Measurements from ENCODE around the gene PANK1. TPM values are rescaled to one million over a fixed set of nuclear protein-coding genes. Genes with fewer than 3 reads are reported as not detected.
A peak's percentile ranks its signal among the peaks of the same experiment; 100 is the strongest.

PANK1 gene
- total and polyA plus RNA-seq, 3 experiments from 2014 or later: 0.16 to 4.9 (median 3.7) TPM

DNA sequence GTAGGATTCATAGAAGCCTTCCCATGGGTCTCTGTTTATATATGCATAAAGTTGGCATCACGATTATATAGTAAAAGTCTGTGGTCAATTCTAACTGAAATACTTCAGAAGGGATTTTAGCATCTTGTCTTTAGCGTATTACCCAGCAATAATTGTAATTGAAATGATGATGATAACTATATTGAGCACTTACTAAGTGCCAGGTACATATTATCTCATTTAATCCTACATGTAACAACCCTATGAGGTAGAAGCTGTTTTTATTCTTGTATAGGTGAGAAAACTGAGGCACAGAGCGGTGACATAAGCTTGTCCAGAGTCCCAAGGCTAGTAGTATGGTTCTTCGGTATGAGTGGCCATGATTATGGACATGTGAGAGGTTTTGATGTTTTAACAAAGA lies 33.8 kb downstream of the PANK1 start:
- POLR2A ChIA-PET: no interaction called here
- no peak for DNase-seq
- CTCF ChIA-PET: no interaction called here
- no peak overlapping the region for H3K4me3 Mint-ChIP-seq
- H3K9me3 ChIP-seq (ENCODE audit: low read length): no peaks in the 10 kb centered on the region
- peaks cover 16% of the 10 kb centered on the region for H3K4me1 ChIP-seq (ENCODE audit: insufficient read depth, low read length)
- no peaks in the 10 kb centered on the region for H3K36me3 Mint-ChIP-seq
- no peaks in the 10 kb centered on the region for H3K9me3 Mint-ChIP-seq
- no peaks in the 10 kb centered on the region for H3K36me3 ChIP-seq (ENCODE audit: insufficient read depth, low read length)
- H3K4me3 ChIP-seq (ENCODE audit: low read length): no peak overlapping the region
- H3K27ac ChIP-seq (ENCODE audit: low read depth, low read length): no peak overlapping the region
- H3K27me3 ChIP-seq (ENCODE audit: insufficient read depth, low read length, poor library complexity, severe bottlenecking): no peaks in the 10 kb centered on the region
- no peak overlapping the region for H3K27ac Mint-ChIP-seq
- peaks cover 0 to 1% of the 10 kb centered on the region in 2 donors for H3K27me3 Mint-ChIP-seq
- peaks cover 16 to 35% (median 22%) of the 10 kb centered on the region in 3 donors for H3K4me1 Mint-ChIP-seq

DNA sequence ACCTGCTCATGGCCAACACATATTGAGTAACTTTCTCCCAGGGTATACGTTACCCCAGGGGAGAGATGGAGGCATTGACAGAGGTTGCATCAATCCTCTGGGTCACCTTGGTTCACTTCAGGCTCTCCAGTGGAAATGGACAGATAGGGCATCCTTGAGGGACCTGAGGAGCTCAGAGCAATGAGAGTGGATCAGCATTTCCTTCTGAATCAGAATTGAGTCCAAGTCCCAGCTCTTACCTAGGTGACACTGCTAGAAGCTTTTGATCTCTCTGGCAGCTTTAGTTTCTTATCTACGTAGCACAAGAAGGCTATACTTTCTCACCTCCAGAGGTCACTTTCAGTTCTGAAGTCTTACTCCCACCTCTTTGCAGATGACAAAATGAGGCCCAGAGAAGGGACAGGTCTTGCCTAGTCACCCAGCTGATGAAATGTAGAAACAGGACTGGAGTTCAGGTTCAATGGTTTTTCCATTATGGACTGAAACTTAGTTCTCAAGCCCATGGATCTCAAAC lies 35.2 kb downstream of the PANK1 start:
- no peak for DNase-seq
- H3K27me3 Mint-ChIP-seq: no peaks in the 10 kb centered on the region
- CTCF ChIA-PET: no interaction called here
- H3K36me3 Mint-ChIP-seq: peaks cover 0 to 2% (median 0%) of the 10 kb centered on the region in 3 donors
- no peak overlapping the region for H3K27ac Mint-ChIP-seq
- H3K27me3 ChIP-seq (ENCODE audit: insufficient read depth, low read length, poor library complexity, severe bottlenecking): no peaks in the 10 kb centered on the region
- peaks cover 4 to 21% (median 9%) of the 10 kb centered on the region in 3 donors for H3K4me1 Mint-ChIP-seq
- no peaks in the 10 kb centered on the region for H3K9me3 Mint-ChIP-seq
- no peaks in the 10 kb centered on the region for H3K9me3 ChIP-seq (ENCODE audit: low read length)
- no peaks in the 10 kb centered on the region for H3K36me3 ChIP-seq (ENCODE audit: insufficient read depth, low read length)
- no peak overlapping the region for H3K27ac ChIP-seq (ENCODE audit: low read depth, low read length)
- H3K4me1 ChIP-seq (ENCODE audit: insufficient read depth, low read length): peaks cover 4% of the 10 kb centered on the region
- POLR2A ChIA-PET: no interaction called here
- H3K4me3 ChIP-seq (ENCODE audit: low read length): no peak overlapping the region
- H3K4me3 Mint-ChIP-seq: no peak overlapping the region

DNA sequence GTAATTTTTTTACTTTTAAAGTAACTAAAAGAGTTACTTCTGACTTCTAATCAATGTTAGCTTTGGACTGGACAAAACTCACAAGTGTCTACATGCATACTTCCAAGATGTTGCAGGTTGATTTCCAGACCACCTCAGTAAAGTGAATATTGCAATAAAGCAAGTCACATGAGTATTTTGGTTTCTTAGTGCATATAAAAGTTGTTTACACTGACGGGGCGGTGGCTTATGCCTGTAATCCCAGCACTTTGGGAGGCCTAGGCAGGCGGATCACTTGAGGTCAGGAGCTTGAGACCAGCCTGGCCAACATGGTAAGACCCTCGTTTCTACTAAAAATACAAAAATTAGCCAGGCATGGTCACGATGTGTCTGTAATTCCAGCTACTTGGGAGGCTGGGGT lies 40.8 kb downstream of the PANK1 start:
- Histone ChIP-seq H3K27me3 (ENCODE audit: insufficient read depth, low read length, poor library complexity, severe bottlenecking) (no peaks in the 10 kb centered on the region), H3K9me3 (ENCODE audit: low read length) (no peaks in the 10 kb centered on the region), H3K36me3 (ENCODE audit: insufficient read depth, low read length) (no peaks in the 10 kb centered on the region), H3K4me1 (ENCODE audit: insufficient read depth, low read length) (no peaks in the 10 kb centered on the region), H3K4me3 (ENCODE audit: low read length) (no peak overlapping the region), H3K27ac (ENCODE audit: low read depth, low read length) (no peak overlapping the region)
- Mint-ChIP-seq H3K9me3 (no peaks in the 10 kb centered on the region), H3K27ac (no peak overlapping the region), H3K4me1 (no peaks in the 10 kb centered on the region), H3K36me3 (peaks cover 0 to 3% (median 2%) of the 10 kb centered on the region in 3 donors), H3K27me3 (no peaks in the 10 kb centered on the region), H3K4me3 (no peak overlapping the region)
- no peak for DNase-seq
- ChIA-PET POLR2A (no interaction called here), CTCF (no interaction called here)

DNA sequence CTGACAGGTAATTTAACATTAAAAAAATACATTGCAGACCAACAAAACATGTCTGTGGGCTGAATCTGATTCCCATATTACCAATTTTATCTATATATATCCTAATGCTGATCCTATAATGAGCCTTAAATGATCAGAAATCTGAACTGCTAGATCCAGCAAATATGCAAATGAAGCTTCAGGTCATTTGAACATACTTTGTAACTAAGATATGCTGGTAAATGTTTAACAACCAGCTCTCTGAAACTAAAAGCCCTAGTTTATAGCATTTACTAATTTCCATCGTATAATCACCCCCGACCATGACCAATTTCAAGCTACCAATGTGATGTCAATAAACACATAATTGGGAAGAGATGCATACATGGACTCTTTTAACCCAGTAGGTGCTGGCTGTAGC lies 42.1 kb downstream of the PANK1 start:
- H3K27me3 Mint-ChIP-seq: no peaks in the 10 kb centered on the region
- H3K27ac ChIP-seq (ENCODE audit: low read depth, low read length): no peak overlapping the region
- POLR2A ChIA-PET: no interaction called here
- no peaks in the 10 kb centered on the region for H3K4me1 ChIP-seq (ENCODE audit: insufficient read depth, low read length)
- no peaks in the 10 kb centered on the region for H3K36me3 ChIP-seq (ENCODE audit: insufficient read depth, low read length)
- no peak for DNase-seq
- H3K27me3 ChIP-seq (ENCODE audit: insufficient read depth, low read length, poor library complexity, severe bottlenecking): no peaks in the 10 kb centered on the region
- CTCF ChIA-PET: interaction anchor here (1.0 kb wide), 1 partner anchor 24 kb away, joined by 3 read pairs; no protein-coding TSS in a partner anchor
- H3K36me3 Mint-ChIP-seq: peaks cover 0 to 3% (median 2%) of the 10 kb centered on the region in 3 donors
- H3K4me1 Mint-ChIP-seq: no peaks in the 10 kb centered on the region
- H3K4me3 ChIP-seq (ENCODE audit: low read length): no peak overlapping the region
- H3K4me3 Mint-ChIP-seq: no peak overlapping the region
- no peak overlapping the region for H3K27ac Mint-ChIP-seq
- H3K9me3 ChIP-seq (ENCODE audit: low read length): no peaks in the 10 kb centered on the region
- H3K9me3 Mint-ChIP-seq: no peaks in the 10 kb centered on the region

DNA sequence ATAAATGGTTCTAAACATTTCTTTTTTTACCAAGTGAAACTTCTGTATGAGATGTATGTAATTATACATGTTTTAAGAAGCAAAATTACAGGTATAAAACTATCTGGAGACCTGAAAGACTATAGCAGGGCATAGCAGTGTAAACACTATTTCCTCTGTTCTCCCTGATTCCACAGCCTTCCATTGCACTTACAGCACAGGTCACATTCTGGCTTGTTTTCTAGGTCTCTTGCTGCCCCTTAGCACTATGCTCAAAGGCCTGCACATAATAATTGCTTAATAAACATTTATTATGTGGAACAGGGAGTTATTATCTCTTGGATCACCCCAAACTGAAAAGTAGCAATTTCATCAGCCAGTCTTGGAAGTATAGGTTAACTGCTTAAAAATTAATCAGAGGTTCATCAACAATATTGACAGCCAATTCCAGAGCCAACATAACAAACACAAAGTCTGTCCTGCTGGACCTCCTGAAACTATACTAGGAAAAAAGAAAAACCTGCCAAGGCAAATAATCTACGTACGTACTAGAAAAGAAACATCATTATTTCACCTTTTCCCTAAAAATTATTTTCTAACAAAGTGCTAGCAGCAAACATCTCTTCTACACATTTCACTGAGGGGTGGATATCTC lies 43.2 kb downstream of the PANK1 start:
- Histone ChIP-seq H3K4me3 (ENCODE audit: low read length) (no peak overlapping the region), H3K27me3 (ENCODE audit: insufficient read depth, low read length, poor library complexity, severe bottlenecking) (no peaks in the 10 kb centered on the region), H3K9me3 (ENCODE audit: low read length) (no peaks in the 10 kb centered on the region), H3K36me3 (ENCODE audit: insufficient read depth, low read length) (no peaks in the 10 kb centered on the region), H3K27ac (ENCODE audit: low read depth, low read length) (no peak overlapping the region), H3K4me1 (ENCODE audit: insufficient read depth, low read length) (no peaks in the 10 kb centered on the region)
- no peak overlapping the region for H3K4me3 Mint-ChIP-seq
- no peaks in the 10 kb centered on the region for H3K9me3 Mint-ChIP-seq
- POLR2A ChIA-PET: no interaction called here
- no peak for DNase-seq
- CTCF ChIA-PET: interaction anchor here (1.0 kb wide), 1 partner anchor 25 kb away, joined by 3 read pairs; no protein-coding TSS in a partner anchor
- no peaks in the 10 kb centered on the region for H3K4me1 Mint-ChIP-seq
- H3K27ac Mint-ChIP-seq: peak overlapping the region in 1 of 8 donors; percentile 44
- no peaks in the 10 kb centered on the region for H3K27me3 Mint-ChIP-seq
- peaks cover 0 to 3% (median 2%) of the 10 kb centered on the region in 3 donors for H3K36me3 Mint-ChIP-seq

DNA sequence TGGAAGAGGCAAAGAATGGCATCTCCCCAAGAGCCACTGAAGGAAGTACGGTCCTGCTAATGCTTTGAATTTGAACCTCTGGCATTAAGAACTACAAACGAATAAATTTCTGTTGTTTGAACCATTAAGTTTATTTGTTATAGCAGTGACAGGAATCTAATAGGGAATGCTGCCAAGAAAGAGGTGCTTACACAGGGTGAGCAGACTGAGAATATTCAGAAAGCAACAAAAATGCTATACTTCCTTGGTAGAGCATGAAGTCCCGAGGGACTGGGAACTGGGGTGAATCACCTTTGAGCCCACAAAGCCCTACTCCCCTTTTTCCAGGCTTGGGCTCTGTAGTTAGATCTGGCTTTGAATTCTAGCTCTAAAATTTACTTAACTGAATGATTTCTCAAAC lies 45.0 kb downstream of the PANK1 start:
- no peaks in the 10 kb centered on the region for H3K27me3 ChIP-seq (ENCODE audit: insufficient read depth, low read length, poor library complexity, severe bottlenecking)
- Mint-ChIP-seq H3K9me3 (no peaks in the 10 kb centered on the region), H3K4me3 (no peak overlapping the region), H3K27ac (no peak overlapping the region), H3K27me3 (no peaks in the 10 kb centered on the region), H3K4me1 (no peaks in the 10 kb centered on the region), H3K36me3 (peaks cover 0 to 3% (median 0%) of the 10 kb centered on the region in 3 donors)
- no peaks in the 10 kb centered on the region for H3K4me1 ChIP-seq (ENCODE audit: insufficient read depth, low read length)
- no peaks in the 10 kb centered on the region for H3K9me3 ChIP-seq (ENCODE audit: low read length)
- DNase-seq: no peak
- H3K4me3 ChIP-seq (ENCODE audit: low read length): no peak overlapping the region
- H3K36me3 ChIP-seq (ENCODE audit: insufficient read depth, low read length): no peaks in the 10 kb centered on the region
- no peak overlapping the region for H3K27ac ChIP-seq (ENCODE audit: low read depth, low read length)
- POLR2A ChIA-PET: no interaction called here
- CTCF ChIA-PET: no interaction called here

DNA sequence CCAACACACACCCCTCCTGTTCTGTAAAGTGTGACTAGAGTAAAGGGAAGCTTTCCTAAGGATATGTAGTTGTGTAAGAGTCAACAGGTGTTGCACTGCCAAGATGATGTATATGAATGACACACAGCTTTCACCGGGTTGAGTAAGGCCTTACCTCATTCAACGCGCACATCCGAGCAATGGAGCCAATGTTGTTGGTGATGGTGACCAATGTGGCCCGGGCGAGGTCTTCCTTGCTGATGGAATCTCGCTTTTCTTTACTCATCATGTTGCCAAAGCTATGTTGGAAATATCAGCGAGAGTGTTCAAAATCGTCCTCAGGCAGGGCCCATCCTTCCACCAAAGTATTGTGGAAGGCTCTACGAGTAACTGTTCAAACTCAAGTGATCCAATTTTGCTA lies 52.0 kb downstream of the PANK1 start:
- Histone ChIP-seq H3K9me3 (ENCODE audit: low read length) (no peaks in the 10 kb centered on the region), H3K27ac (ENCODE audit: low read depth, low read length) (no peak overlapping the region), H3K27me3 (ENCODE audit: insufficient read depth, low read length, poor library complexity, severe bottlenecking) (no peaks in the 10 kb centered on the region), H3K4me3 (ENCODE audit: low read length) (no peak overlapping the region), H3K4me1 (ENCODE audit: insufficient read depth, low read length) (no peaks in the 10 kb centered on the region), H3K36me3 (ENCODE audit: insufficient read depth, low read length) (no peaks in the 10 kb centered on the region)
- no peak for DNase-seq
- Mint-ChIP-seq H3K36me3 (peaks cover 0 to 3% (median under 1%) of the 10 kb centered on the region in 3 donors), H3K4me1 (no peaks in the 10 kb centered on the region), H3K27ac (no peak overlapping the region), H3K27me3 (no peaks in the 10 kb centered on the region), H3K4me3 (no peak overlapping the region), H3K9me3 (no peaks in the 10 kb centered on the region)
- ChIA-PET POLR2A (no interaction called here), CTCF (no interaction called here)

DNA sequence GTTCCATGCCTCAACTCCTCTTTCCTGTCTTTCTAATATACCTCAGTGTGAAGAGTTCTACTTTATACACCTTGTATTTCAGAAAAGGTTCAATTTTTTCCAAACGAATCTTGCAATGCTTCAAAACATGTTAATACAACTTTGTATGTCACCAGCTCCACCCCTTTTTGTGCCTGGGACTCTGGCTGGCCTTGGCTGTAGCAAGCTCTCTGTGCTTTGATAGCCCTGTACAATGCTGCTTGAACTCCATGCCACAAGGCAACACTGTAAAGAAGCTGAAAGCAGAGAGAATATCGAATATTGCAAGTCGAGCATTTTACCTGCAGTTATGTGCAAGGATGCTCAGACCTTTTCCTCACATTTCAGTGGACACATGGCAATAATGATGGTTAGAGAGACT lies 52.5 kb downstream of the PANK1 start:
- no peak overlapping the region for H3K27ac ChIP-seq (ENCODE audit: low read depth, low read length)
- no peaks in the 10 kb centered on the region for H3K27me3 ChIP-seq (ENCODE audit: insufficient read depth, low read length, poor library complexity, severe bottlenecking)
- H3K4me3 ChIP-seq (ENCODE audit: low read length): no peak overlapping the region
- ChIA-PET POLR2A (no interaction called here), CTCF (no interaction called here)
- Mint-ChIP-seq H3K9me3 (no peaks in the 10 kb centered on the region), H3K27me3 (no peaks in the 10 kb centered on the region), H3K36me3 (peaks cover 0 to 4% (median 4%) of the 10 kb centered on the region in 3 donors), H3K27ac (no peak overlapping the region), H3K4me1 (no peaks in the 10 kb centered on the region), H3K4me3 (no peak overlapping the region)
- no peak for DNase-seq
- H3K9me3 ChIP-seq (ENCODE audit: low read length): no peaks in the 10 kb centered on the region
- H3K36me3 ChIP-seq (ENCODE audit: insufficient read depth, low read length): no peaks in the 10 kb centered on the region
- no peaks in the 10 kb centered on the region for H3K4me1 ChIP-seq (ENCODE audit: insufficient read depth, low read length)

Data from CD8-positive, alpha-beta memory T cell (primary cell).